Memory B cell (primary cell): Measurements from ENCODE around the gene FAM180A.

Experiments
- ATAC-seq: fragments of 150-1000 bp; cut with Tn5 transposase; 2 replicates; pipeline ENCODE4 v1.10.0; 2021; ENCODE audit warnings: low read depth, mild to moderate bottlenecking, moderate library complexity
- DNase-seq, 2 donors: peaks; one replicate each; pipeline ENCODE4 v3.0.0; 2022; ENCODE audit warnings: low spot score in 2 of 2
- H3K27ac Mint-ChIP-seq: one replicate; pipeline ENCODE4 v1.8.0; 2022; ENCODE audit warnings: mild to moderate bottlenecking, moderate library complexity, mixed read lengths
- H3K27me3 Mint-ChIP-seq: one replicate; pipeline ENCODE4 v1.8.0; 2022; ENCODE audit warnings: mixed read lengths
- H3K36me3 Mint-ChIP-seq: one replicate; pipeline ENCODE4 v1.8.0; 2022; ENCODE audit warnings: mild to moderate bottlenecking, mixed read lengths
- H3K4me1 Mint-ChIP-seq: one replicate; pipeline ENCODE4 v1.8.0; 2022; ENCODE audit warnings: mixed read lengths
- H3K4me3 Mint-ChIP-seq: one replicate; pipeline ENCODE4 v1.8.0; 2022; ENCODE audit warnings: mild to moderate bottlenecking, moderate library complexity, mixed read lengths
- H3K9me3 Mint-ChIP-seq: one replicate; pipeline ENCODE4 v1.8.0; 2022; ENCODE audit warnings: mixed read lengths

FAM180A gene

DNA sequence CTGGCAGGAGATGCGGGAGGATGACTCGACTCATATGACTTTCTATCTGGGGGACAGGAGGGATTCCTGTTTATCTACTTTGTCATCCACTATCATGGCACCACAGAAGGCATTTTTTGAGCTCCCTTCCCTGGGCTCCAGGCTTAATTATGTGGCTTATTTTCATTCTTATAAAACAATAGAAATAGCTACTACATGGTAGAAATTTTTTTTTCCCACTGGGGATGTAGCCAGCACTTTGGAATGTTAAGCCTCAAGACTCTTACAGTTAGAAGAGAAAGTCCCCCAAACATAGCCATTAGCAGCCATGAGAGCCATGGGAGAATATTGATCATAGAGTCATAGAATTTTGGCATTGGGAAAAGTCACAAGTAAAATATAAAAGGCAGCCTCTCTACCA lies 14.6 kb upstream of the FAM180A start:
- Mint-ChIP-seq H3K27me3 (peaks cover 15% of the 10 kb centered on the region), H3K4me1 (peaks cover 3% of the 10 kb centered on the region)

DNA sequence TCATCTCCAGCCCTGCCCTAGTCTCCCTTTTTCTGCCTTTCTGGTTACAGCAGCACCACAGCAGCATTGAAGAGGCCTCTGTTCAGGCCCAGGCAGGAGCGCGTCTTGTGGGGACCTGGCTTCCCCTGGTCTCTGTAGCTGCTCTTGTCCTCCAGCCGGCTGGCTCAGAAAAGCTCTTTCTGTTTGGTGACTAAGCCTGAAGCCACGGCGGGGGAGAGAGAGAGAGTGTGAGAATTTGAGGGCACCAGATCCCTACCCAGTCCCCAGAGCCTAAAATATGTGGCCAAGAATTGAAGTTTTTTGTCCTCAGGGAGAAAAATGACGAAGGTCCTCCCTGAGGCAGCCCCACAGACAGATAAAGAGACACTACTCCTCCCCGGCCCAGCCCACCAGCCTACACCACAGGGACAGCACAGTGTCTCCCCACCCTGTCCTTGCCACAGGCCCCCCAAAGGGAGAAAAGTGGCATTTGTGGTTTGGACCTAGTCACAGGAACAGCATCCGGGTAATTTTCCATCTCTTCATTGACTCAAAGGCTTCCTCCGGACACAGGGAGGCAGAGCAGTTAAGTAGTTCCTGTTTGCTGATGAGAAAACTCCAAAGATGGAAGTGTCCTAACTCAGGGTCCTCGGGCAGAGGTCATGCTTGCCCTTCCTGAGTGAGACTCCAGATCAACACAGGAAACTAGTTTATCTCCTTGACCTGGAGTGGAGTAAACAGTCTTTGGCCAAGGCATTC lies 13.3 kb upstream of the FAM180A start:
- H3K27me3 Mint-ChIP-seq = peaks cover 18% of the 10 kb centered on the region
- H3K9me3 Mint-ChIP-seq = peaks cover 2% of the 10 kb centered on the region
- H3K4me1 Mint-ChIP-seq = peaks cover 3% of the 10 kb centered on the region
- no peak overlapping the region for H3K4me3 Mint-ChIP-seq
- no peak for ATAC-seq
- DNase-seq = no peak
- H3K27ac Mint-ChIP-seq = no peak overlapping the region
- peaks cover 1% of the 10 kb centered on the region for H3K36me3 Mint-ChIP-seq

More for the DNA sequence above, 14.6 kb upstream of the FAM180A start:
- H3K9me3 Mint-ChIP-seq = peaks cover 2% of the 10 kb centered on the region
- no peak overlapping the region for H3K4me3 Mint-ChIP-seq
- peaks cover 1% of the 10 kb centered on the region for H3K36me3 Mint-ChIP-seq
- H3K27ac Mint-ChIP-seq = no peak overlapping the region
- ATAC-seq (no peak), DNase-seq (no peak)

DNA sequence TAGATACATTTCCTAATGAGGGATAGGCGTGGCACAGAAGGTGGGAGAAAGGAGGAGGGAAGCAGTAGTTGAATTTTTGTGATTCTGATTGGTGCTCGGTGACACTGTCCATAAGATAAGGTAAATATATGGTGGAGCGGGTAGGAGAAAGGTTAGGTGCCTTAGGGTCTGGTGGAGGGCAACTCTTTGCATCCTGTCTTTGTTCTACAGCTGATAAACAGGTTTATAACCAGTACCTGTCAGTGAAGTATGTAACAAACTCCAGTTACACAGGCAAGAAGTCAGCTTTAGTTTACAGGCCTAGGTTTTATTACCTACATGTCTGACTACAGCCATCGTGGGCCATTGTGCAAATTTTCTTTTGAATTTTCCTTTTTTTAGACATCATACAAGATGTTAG lies 10.9 kb upstream of the FAM180A start:
- DNase-seq (no peak), ATAC-seq (no peak)
- H3K27me3 Mint-ChIP-seq = peaks cover 14% of the 10 kb centered on the region
- H3K9me3 Mint-ChIP-seq = no peaks in the 10 kb centered on the region
- H3K4me3 Mint-ChIP-seq = no peak overlapping the region
- peaks cover 2% of the 10 kb centered on the region for H3K4me1 Mint-ChIP-seq
- no peak overlapping the region for H3K27ac Mint-ChIP-seq
- peaks cover 1% of the 10 kb centered on the region for H3K36me3 Mint-ChIP-seq

DNA sequence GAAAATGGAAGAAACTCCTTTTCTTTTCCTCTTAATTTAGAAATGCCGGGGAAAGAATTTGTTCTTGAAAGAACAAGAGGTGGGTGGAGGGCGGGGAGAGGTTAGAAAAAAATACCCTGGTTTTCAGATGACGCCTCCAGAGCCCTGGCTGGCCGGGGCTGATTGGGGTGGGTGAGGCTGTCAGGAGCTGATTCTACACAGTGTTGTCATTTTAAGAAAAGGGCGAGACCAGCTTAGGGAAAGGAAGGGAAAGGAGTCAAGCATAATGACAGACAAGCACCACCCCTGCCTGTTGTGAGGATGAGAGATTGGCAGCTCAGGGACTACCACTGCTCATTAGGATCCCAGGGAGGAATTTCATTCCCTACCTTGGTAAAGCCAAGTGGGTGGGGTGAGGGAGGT lies 9.9 kb upstream of the FAM180A start:
- Mint-ChIP-seq H3K4me1 (peaks cover 2% of the 10 kb centered on the region), H3K9me3 (no peaks in the 10 kb centered on the region), H3K27ac (no peak overlapping the region), H3K27me3 (peaks cover 16% of the 10 kb centered on the region), H3K36me3 (peaks cover 1% of the 10 kb centered on the region), H3K4me3 (no peak overlapping the region)
- DNase-seq = no peak
- no peak for ATAC-seq

DNA sequence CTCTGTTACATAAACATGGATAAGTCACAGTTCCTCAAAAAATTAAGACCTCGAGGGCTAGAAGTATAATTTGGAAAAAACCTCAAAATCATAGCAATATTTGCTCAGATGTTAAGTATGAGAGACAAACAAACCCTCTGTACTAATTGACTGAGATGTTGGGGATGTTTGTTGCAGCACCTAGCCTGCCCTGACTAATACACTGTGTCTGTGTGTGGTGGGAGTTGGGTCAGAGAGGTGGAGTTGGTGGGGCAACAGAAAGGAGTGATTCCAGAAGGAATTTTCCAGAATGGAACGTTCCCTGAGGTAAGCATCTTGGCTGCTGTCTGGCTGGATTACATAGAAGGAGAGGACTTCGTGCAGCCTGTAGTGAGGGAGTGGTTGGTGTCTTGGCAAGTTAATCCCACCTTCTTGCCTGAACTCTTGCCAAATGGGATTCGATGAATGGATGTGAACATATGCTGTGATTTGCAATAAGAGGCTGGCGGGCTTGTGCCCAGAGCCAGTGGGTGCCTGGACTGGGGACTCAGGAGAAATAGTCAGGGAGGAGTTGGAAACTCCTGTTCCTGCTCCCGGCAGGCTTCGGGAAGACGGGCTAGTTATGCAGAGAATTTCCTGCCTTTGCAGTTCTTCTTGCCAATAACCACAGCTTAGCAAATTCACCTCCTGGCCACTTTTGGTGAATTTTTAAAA lies 9.3 kb upstream of the FAM180A start:
- peaks cover 16% of the 10 kb centered on the region for H3K27me3 Mint-ChIP-seq
- no peaks in the 10 kb centered on the region for H3K9me3 Mint-ChIP-seq
- peaks cover 2% of the 10 kb centered on the region for H3K4me1 Mint-ChIP-seq
- peaks cover 1% of the 10 kb centered on the region for H3K36me3 Mint-ChIP-seq
- no peak overlapping the region for H3K4me3 Mint-ChIP-seq
- no peak overlapping the region for H3K27ac Mint-ChIP-seq
- no peak for DNase-seq
- ATAC-seq = no peak

DNA sequence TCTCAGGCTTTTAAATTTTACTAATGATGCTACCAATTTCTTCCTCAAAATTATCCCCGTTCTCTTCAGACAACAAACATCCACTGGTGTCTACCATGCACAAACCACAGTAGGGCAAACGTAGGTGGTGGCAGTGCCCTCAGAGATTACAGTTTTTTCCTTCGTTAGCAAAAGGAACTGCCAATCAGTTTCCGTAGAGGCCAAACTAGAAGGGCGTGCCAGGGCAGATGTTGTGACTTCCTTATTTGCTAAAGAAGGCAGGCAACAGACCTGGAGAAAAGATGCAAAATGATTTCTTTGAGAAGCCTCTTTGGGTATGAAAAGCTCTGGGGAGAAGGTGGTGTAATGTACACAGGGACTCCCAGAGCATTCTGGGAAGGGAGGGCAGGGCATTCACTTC lies 7.6 kb upstream of the FAM180A start:
- peaks cover 2% of the 10 kb centered on the region for H3K4me1 Mint-ChIP-seq
- ATAC-seq = peak; percentile 38
- H3K9me3 Mint-ChIP-seq = no peaks in the 10 kb centered on the region
- DNase-seq = no peak
- no peak overlapping the region for H3K4me3 Mint-ChIP-seq
- H3K27ac Mint-ChIP-seq = no peak overlapping the region
- H3K27me3 Mint-ChIP-seq = peaks cover 13% of the 10 kb centered on the region
- no peaks in the 10 kb centered on the region for H3K36me3 Mint-ChIP-seq

DNA sequence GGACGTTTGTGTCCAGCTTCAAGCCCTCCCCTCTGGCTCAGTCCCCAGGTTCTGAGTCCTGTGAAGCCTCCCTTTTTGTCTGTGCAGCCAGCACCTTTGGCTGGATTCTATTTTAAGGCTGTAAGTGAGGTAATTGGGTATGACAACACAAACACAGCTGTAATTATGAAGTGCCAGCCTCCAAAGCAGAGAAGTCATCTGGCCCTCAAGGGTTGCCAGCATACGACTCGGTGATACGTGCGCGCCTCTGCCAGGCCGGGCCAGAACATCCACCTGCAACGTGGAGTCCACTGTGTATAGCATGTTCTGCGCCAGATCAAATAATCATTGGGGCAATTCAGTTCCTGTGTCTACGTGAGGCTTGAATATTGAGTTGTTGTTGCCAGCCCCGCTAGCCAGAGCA lies 6.7 kb upstream of the FAM180A start:
- DNase-seq (no peak), ATAC-seq (no peak)
- Mint-ChIP-seq H3K4me1 (peaks cover 2% of the 10 kb centered on the region), H3K36me3 (no peaks in the 10 kb centered on the region), H3K27ac (no peak overlapping the region), H3K4me3 (no peak overlapping the region), H3K9me3 (no peaks in the 10 kb centered on the region), H3K27me3 (peaks cover 13% of the 10 kb centered on the region)

DNA sequence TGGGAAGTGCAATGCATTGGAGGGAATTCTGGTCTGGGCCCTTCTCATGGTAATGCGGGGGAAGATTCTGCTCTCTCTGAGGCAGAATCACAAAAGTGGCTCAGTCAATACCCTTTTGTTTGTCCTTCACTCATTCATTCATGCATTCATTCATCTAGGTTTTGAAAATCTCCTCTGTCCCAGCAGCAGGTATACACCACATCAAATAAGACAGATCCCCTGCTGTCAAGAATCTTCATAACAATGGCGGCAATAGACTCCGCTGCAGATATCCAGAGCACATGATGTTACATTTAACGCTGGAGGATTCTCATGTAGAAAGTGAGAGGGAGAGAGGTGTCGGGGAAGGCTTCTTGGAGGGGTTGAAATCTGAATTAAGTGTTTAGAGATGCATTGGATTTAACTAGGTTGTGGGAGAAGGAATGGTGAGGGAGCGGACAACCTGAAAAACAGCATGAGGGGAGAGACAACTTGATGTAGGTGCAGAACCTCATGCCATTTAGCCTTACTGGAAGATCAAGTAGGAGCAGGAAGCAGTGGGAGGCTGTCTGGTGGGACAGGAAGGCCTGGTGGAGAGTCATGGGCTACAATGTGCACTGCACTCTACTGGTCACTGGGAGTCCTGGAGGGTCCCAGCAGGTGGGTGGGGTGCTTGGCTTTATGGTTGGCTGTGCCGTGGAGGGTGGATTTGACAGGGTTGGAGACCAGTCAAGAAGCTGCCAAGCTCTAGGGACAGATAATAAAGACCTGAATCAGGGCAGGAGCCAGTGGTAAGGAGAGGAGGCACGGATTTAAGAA lies 5.2 kb upstream of the FAM180A start:
- Mint-ChIP-seq H3K9me3 (no peaks in the 10 kb centered on the region), H3K4me3 (no peak overlapping the region), H3K27ac (no peak overlapping the region), H3K36me3 (no peaks in the 10 kb centered on the region), H3K27me3 (peaks cover 11% of the 10 kb centered on the region), H3K4me1 (peaks cover 2% of the 10 kb centered on the region)
- ATAC-seq (no peak), DNase-seq (no peak)

DNA sequence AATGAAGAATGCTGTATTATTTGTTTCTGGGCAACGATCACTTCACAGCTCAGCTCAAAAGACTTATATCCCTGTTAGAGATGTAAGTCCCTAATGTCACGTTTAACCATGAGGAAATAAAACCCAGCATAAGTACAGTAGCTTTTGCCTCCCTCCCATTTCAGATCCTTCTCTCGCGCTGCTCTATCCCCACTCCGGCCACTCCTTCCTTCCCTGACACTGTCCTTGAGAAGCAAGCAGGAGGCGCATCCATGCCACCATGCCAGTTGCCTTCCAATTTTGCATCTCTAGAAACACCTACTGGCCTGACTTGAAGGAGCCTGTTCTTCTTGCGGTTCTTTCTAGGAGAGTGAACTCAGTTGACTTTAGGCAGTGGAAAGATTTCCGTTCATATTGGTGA lies 1.2 kb downstream of the FAM180A start:
- no peaks in the 10 kb centered on the region for H3K9me3 Mint-ChIP-seq
- H3K4me3 Mint-ChIP-seq = no peak overlapping the region
- DNase-seq (no peak), ATAC-seq (no peak)
- no peaks in the 10 kb centered on the region for H3K36me3 Mint-ChIP-seq
- H3K4me1 Mint-ChIP-seq = no peaks in the 10 kb centered on the region
- peaks cover 5% of the 10 kb centered on the region for H3K27me3 Mint-ChIP-seq
- no peak overlapping the region for H3K27ac Mint-ChIP-seq

DNA sequence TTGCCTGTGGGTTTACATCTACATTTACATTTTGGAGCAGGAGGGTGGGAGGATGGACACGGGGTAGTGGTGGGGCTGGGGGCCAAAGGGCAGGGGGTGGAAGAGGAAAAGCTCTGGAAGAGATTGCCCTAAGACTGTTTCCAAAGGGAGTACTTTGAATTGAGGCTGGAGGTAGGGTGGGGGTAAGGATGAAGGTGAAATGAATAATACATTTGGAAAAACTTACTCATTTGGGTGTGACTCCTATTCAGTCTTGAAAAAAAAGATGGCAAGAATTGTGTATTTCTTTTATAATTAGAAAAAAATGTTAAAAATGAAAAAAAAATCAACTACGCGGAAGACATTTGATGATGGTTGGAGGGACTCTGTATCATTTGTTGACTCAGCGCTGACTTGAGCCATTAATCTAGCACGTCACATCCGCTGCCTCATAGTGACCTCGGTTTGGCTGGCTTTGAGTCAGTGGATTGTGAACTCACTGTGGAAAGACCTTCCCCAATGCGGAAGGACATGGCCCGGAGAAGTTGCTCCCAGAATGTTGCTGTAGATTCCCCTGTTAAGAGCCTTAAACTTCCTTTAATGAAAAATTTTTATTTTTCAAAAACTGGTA lies 2.8 kb downstream of the FAM180A start:
- Mint-ChIP-seq H3K4me3 (no peak overlapping the region), H3K9me3 (no peaks in the 10 kb centered on the region)
- no peak for ATAC-seq

DNA sequence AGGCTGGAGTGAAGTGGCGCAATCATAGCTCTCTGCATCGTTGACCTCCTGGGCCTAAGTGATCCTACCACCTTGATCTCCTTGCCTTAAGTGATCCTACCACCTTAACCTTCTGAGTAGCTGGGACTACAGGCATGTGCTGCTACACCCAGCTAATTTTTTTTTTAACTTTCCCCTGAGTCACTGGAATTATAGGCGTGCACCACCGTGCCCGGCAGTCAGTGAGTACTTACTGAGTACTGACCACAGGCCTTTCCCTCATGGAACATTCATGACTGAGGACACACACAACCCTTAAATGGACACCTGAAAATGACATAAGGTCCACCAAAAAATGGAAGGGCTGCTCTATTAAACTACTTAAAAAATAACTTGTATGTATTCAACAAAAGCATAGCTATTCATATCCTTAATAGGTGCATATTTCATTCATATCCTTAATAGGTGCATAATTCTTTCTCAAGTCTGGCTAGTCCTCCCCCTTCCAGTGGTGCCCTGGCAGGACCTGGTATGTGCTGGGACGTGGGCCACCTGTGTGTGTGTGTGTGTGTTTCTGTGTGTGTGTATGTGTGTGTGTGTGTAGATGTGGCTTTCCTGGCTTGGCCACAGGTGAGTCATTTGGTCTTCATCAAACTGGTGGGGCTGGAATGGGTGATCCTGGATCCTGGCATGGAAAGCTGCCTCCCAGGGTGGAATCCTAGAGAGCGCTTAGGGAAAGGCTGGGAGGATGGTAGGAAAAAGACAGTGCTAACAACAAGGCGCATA lies 3.5 kb downstream of the FAM180A start:
- DNase-seq = no peak
- Mint-ChIP-seq H3K36me3 (no peaks in the 10 kb centered on the region), H3K27ac (no peak overlapping the region), H3K4me3 (no peak overlapping the region), H3K4me1 (no peaks in the 10 kb centered on the region), H3K9me3 (no peaks in the 10 kb centered on the region), H3K27me3 (peaks cover 5% of the 10 kb centered on the region)
- ATAC-seq = no peak

More for the DNA sequence above, 2.8 kb downstream of the FAM180A start:
- Mint-ChIP-seq H3K27ac (no peak overlapping the region), H3K27me3 (peaks cover 5% of the 10 kb centered on the region), H3K4me1 (no peaks in the 10 kb centered on the region), H3K36me3 (no peaks in the 10 kb centered on the region)
- no peak for DNase-seq

DNA sequence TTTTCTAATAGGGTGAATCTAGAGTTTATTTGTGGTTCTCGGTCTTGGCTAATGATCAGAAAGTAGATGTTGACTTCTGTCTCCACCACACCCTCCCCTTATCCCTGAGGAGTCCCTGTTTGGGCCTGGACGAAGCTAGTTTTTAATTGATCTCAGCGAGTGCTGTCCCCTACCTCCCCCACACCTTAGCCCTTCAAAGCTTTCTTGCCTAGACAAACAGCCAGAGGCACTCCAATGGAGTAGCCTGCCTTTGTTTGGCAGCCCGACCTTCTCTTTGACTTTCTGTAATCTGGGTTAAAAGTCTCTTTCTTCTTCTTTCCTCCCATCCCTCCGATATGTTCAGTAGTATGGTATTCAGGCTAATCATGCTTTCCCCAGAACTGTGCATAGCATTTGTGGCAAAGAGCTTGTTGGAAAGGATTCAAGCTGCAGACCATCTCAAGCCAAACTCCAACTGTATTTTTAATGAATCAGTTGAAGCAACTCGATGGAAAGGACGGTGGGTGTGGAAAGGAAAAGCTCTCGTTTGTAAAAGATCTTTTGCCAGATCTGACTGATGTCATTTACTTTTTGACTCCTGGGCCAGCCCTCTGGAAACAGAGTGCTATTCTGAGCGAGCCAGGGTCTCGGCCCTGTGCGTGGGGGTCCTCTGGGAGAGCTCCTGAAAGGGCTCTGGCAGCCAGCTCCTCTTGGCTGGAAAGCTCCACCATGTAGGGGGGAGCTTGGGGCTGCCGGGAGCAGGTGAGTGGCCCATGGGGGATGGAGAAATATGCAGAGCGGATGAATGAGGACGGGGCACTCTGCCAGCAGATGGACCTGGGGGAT lies 4.5 kb downstream of the FAM180A start:
- Mint-ChIP-seq H3K9me3 (no peaks in the 10 kb centered on the region), H3K27ac (no peak overlapping the region), H3K36me3 (no peaks in the 10 kb centered on the region), H3K27me3 (peaks cover 5% of the 10 kb centered on the region), H3K4me3 (no peak overlapping the region), H3K4me1 (no peaks in the 10 kb centered on the region)
- ATAC-seq = no peak
- no peak for DNase-seq

DNA sequence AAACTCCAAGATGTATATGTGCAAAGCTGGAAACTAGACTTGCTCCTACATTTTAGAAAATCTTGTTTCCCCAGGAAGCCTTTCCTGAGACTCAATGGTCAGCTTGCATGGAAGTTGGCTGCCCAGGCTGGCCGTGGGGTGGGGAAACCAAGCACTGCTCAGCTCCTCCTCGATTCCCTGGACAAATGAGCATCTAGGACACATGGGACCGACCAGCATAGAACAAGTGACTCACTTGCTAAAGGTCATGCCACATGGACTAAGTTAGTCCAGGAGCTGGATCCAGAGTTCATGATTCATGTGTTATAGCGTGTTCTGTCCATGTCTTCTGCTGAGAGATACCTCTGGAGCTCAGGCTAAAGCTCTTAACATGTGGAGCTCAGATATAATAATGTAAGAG lies 6.2 kb downstream of the FAM180A start:
- Mint-ChIP-seq H3K9me3 (no peaks in the 10 kb centered on the region), H3K4me1 (no peaks in the 10 kb centered on the region), H3K27ac (no peak overlapping the region), H3K4me3 (no peak overlapping the region), H3K27me3 (peaks cover 8% of the 10 kb centered on the region), H3K36me3 (no peaks in the 10 kb centered on the region)
- no peak for DNase-seq
- ATAC-seq = no peak
